Stimulated activated effector memory CD8-positive, alpha-beta T cell treated with anti-CD3 and anti-CD28 coated beads, Interleukin-12 subunit alpha, Interleukin-12 subunit beta, amount 100 ng/mL, for 72 hours (primary cell): ENCODE measurements around the gene ADIPOR2.
A peak's percentile ranks its signal among the peaks of the same experiment; 100 is the strongest.
"Not testable (repeated sequence)": the region's sequence is repeated elsewhere in the genome, so short reads cannot be mapped to it uniquely, and the experiment has no call there.

Experiments
- ATAC-seq: fragments of 150-1000 bp; cut with Tn5 transposase; 2 replicates; pipeline ENCODE4 v1.10.0; 2021
- DNase-seq, 2 donors: peaks; one replicate each; pipeline ENCODE4 v3.0.0; 2021 to 2022; ENCODE audit warnings: low spot score in 2 of 2
- H3K27ac Mint-ChIP-seq: one replicate; pipeline ENCODE4 v1.8.0; 2022; ENCODE audit warnings: mild to moderate bottlenecking, mixed read lengths
- H3K36me3 Mint-ChIP-seq: one replicate; pipeline ENCODE4 v1.8.0; 2022; ENCODE audit warnings: mild to moderate bottlenecking, mixed read lengths
- H3K4me1 Mint-ChIP-seq: one replicate; pipeline ENCODE4 v1.8.0; 2022; ENCODE audit warnings: mixed read lengths
- H3K4me3 Mint-ChIP-seq: one replicate; pipeline ENCODE4 v1.8.0; 2022; ENCODE audit warnings: mild to moderate bottlenecking, mixed read lengths
- H3K9me3 Mint-ChIP-seq: one replicate; pipeline ENCODE4 v1.8.0; 2022; ENCODE audit warnings: mixed read lengths

ADIPOR2 gene

GRCh38 chr12:1691123-1692007 is 495 bp downstream of the ADIPOR2 start:
- H3K4me1 Mint-ChIP-seq: peaks cover 46% of the 10 kb centered on the region
- H3K27ac Mint-ChIP-seq: peak overlapping the region; percentile 97
- H3K36me3 Mint-ChIP-seq: peaks cover 48% of the 10 kb centered on the region
- H3K4me3 Mint-ChIP-seq: peak overlapping the region; percentile 88
- H3K9me3 Mint-ChIP-seq: no peaks in the 10 kb centered on the region
- peak; percentile 52 for ATAC-seq
- DNase-seq: peak; percentile 35 to 77

DNA sequence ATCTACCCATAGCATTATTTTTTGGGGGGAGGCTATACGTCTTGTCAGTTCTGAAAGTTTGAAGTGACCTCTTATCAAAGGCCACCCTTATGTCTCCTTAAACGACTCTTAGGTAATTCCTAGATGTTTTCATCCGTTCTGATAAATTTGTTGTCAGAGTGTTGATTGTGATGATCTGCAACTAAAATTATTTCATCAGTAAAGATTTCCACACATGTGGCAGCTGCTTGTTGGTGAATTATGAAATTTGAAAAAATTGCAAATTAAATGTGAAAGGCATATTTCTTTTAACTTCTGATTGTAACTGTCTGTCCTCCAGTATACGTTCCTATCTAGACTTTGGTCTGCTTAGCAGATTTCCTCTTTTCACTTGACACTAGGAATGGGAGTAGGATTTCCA is 1.4 kb downstream of the ADIPOR2 start:
- DNase-seq: no peak
- Mint-ChIP-seq H3K4me1 (peaks cover 53% of the 10 kb centered on the region), H3K9me3 (no peaks in the 10 kb centered on the region), H3K36me3 (peaks cover 50% of the 10 kb centered on the region), H3K4me3 (peak overlapping the region; percentile 88), H3K27ac (peak overlapping the region; percentile 97)
- no peak for ATAC-seq

GRCh38 chr12:1692895-1693610 is 2.2 kb downstream of the ADIPOR2 start:
- Mint-ChIP-seq H3K27ac (no peak overlapping the region), H3K4me1 (peaks cover 60% of the 10 kb centered on the region), H3K4me3 (peak overlapping the region; percentile 88), H3K36me3 (peaks cover 50% of the 10 kb centered on the region), H3K9me3 (no peaks in the 10 kb centered on the region)
- DNase-seq (peak in 1 of 2 donors; percentile 32), ATAC-seq (no peak)

GRCh38 chr12:1695097-1695496 is 4.2 kb downstream of the ADIPOR2 start:
- not testable (repeated sequence) for ATAC-seq, H3K27ac Mint-ChIP-seq, H3K4me3 Mint-ChIP-seq, H3K9me3 Mint-ChIP-seq
- Mint-ChIP-seq H3K36me3 (peaks cover 50% of the 10 kb centered on the region), H3K4me1 (peaks cover 62% of the 10 kb centered on the region)
- peak in 1 of 2 donors; percentile 41 for DNase-seq

- Mint-ChIP-seq H3K27ac (no peak overlapping the region), H3K4me1 (peaks cover 60% of the 10 kb centered on the region), H3K36me3 (peaks cover 43% of the 10 kb centered on the region), H3K4me3 (no peak overlapping the region), H3K9me3 (no peaks in the 10 kb centered on the region)
- ATAC-seq (no peak), DNase-seq (peak in 1 of 2 donors; percentile 36)
Measured at GRCh38 chr12:1695886-1696670, 5.2 kb downstream of the ADIPOR2 start.

DNA sequence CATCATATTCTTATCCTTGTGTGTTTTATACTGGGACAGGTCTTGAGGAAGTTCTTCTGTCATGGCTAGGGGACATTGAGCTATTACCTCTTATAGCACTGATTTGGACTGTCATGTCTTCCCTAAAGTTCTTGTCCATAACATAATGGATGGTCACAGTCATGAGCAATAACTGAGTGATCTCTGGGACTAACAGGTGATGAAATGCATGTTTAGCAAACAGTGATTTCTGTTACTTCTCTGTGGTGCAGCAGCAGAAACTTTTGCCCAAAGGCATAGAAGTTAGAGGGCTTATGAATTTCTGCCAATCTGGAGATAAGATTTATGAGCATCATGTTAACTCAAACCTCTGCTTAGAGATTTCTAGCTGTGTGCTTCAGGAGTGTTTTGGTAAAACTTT is 5.9 kb downstream of the ADIPOR2 start:
- peaks cover 56% of the 10 kb centered on the region for H3K4me1 Mint-ChIP-seq
- peaks cover 36% of the 10 kb centered on the region for H3K36me3 Mint-ChIP-seq
- ATAC-seq (no peak), DNase-seq (no peak)
- no peaks in the 10 kb centered on the region for H3K9me3 Mint-ChIP-seq
- H3K4me3 Mint-ChIP-seq: no peak overlapping the region
- H3K27ac Mint-ChIP-seq: no peak overlapping the region

DNA sequence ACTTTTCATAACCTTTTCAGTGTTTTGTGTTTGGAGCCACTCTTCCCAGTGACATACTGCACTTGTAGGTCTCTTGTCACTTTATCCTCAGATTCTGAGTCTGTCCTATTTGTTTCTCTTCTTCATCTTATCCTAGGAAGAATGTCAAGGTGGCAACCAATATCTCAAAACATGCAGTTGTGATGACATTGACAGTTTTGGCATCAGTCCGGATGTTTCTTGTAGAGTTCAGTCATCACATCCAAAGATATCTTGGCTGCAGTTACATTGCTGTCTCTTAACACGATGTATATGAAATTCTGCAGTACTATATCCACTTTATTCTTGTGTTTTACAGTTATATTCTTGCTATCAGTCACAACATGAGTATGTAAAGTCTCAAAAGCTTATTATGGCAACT is 6.4 kb downstream of the ADIPOR2 start:
- no peak for DNase-seq
- peaks cover 55% of the 10 kb centered on the region for H3K4me1 Mint-ChIP-seq
- ATAC-seq: no peak
- H3K9me3 Mint-ChIP-seq: no peaks in the 10 kb centered on the region
- peaks cover 31% of the 10 kb centered on the region for H3K36me3 Mint-ChIP-seq
- no peak overlapping the region for H3K4me3 Mint-ChIP-seq
- H3K27ac Mint-ChIP-seq: no peak overlapping the region

DNA sequence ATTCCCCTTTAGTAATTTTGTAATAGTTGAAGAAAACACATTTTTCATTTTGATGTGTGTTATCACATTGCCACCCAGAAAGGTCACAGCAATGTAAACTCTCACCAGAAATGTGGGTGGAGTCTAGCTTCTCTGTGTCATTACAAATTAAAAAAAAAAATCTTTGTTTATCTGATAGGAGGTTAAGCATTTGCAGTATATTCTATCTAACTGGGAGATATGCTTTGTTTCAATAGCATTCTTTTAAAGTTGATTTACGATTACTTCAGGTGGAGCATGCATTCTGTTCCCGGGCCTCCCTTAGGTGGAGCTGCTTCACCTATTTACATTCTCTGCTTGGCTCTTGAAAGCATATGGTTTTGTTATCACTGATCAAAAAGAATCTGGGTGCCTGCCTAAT is 7.8 kb downstream of the ADIPOR2 start:
- Mint-ChIP-seq H3K9me3 (no peaks in the 10 kb centered on the region), H3K4me3 (no peak overlapping the region), H3K27ac (no peak overlapping the region), H3K36me3 (peaks cover 27% of the 10 kb centered on the region), H3K4me1 (peaks cover 52% of the 10 kb centered on the region)
- DNase-seq (no peak), ATAC-seq (no peak)

DNA sequence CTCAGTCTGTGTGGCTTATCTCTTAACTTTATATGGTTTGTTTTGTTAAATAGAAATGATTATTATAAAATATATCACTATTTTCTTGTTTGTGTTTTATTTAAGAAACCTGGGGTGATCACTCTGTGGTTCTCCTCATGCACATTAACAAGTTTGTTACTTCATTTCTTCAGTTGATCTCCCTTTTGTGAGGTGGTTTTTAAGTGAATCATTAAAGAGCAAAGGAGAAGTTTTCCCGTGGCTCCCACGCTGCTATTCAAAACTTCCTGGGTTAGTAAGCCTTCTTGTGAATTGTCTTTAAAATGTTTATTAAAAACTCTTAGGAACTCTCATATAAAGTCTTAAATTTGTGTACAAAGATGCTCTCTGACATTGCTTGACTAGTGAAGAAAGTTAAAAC is 11.8 kb downstream of the ADIPOR2 start:
- peaks cover 47% of the 10 kb centered on the region for H3K4me1 Mint-ChIP-seq

DNA sequence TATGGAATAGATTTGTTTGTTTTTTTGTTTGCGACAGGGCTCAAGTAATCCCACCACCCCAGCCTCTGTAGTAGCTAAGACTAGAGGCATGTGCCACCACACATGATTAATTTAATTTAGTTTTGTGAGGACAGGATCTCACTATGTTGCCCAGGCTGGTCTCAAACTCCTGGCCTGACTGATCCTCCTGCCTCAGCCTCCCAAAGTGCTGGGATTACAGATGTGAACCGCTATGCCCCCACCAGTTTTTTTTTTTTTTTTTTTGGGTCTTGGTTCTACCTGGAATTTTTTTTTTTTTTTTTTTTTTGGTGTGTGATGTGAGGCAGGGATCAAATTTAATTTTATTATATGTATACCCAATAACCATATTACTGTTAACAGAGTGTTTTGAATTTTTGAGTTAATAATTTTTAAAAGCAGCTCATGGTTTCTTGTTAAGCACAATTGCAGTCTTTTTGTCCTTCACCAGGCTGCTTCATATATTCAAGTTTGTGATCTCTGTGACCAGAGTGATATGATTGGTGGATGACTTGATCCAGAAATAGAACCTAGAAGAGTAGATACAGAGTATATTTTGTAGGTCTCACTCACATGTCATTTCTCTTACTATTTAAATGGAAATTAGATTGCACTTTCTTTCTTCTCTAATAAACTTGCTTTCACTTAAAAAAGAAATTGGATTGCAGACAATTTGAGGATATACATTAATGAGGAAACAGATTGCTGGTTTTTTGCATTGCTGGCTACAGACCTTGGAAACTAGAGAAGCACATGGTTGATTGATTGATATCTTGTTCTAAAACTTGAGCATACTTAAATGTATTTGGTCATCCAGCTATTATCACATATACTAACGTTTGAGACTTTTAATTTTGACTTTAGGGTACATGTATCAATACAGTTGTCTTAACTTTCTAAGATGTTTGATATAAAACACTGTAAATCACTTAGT is 13.2 kb downstream of the ADIPOR2 start:
- Mint-ChIP-seq H3K36me3 (peaks cover 14% of the 10 kb centered on the region), H3K4me3 (no peak overlapping the region), H3K4me1 (peaks cover 44% of the 10 kb centered on the region), H3K27ac (no peak overlapping the region), H3K9me3 (no peaks in the 10 kb centered on the region)
- no peak for ATAC-seq
- no peak for DNase-seq

More for the DNA sequence above, 11.8 kb downstream of the ADIPOR2 start:
- DNase-seq (no peak), ATAC-seq (no peak)
- H3K4me3 Mint-ChIP-seq: no peak overlapping the region
- no peaks in the 10 kb centered on the region for H3K9me3 Mint-ChIP-seq
- peaks cover 14% of the 10 kb centered on the region for H3K36me3 Mint-ChIP-seq
- no peak overlapping the region for H3K27ac Mint-ChIP-seq

DNA sequence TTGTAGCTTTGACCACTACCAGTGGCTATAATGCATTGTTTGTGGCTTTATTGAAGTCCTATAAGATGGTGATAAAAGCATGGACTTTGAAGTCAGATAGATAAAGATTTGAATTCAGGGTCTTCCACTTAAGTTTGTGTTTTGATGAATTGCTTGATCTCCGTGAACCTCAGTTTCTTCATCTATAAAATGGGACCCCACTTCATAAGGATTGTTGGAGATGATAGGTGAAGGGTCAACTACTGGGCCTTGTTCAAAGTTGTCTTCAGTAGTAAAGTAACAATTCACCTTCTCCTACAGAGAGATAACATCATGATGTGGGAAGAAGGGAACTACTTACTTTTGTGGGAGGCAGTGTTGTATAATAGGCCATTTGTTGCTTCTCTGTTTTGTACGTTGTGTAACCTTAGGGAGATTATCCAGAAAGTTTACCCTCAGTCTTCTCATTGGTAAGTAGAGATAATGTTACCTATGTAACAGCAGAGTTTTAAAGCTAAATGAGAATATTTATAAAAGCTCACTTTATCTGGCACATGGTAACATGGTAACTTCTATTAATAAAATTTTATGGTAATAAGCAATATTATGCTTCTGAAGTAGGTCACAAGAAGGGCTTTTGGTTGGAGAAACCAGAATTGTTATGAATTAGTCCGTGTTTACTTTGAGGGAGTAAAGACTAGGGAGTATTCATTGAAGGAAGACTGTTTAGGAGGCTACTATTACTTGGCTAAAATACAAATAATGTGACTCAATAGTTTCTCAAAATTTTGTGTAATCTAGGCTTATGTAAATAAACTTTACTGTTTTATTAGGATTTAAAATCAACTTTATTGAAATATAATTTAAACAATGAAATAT is 15.1 kb downstream of the ADIPOR2 start:
- Mint-ChIP-seq H3K36me3 (peaks cover 14% of the 10 kb centered on the region), H3K9me3 (no peaks in the 10 kb centered on the region), H3K27ac (no peak overlapping the region), H3K4me1 (peaks cover 41% of the 10 kb centered on the region), H3K4me3 (no peak overlapping the region)
- ATAC-seq: no peak
- DNase-seq: no peak

GRCh38 chr12:1706632-1706980 is 15.7 kb downstream of the ADIPOR2 start:
- no peak overlapping the region for H3K4me3 Mint-ChIP-seq

DNA sequence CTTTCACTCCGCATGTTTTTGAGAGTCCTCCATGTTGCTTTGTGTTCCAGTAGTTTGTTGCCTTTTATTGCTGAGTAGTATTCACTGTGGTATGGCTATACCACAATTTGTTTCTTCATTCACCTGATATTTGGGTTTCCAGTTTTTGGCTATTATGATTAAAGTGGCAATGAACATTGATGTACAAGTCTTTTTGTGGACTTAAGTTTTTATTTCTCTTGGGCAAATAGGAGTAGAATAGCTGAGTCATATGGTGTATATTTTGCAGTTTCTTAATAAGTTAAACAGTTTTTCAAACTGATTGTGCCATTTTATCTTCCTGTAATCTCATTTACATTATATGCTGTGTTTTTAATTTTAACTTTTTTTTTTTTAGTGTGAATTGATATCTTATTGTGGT is 16.2 kb downstream of the ADIPOR2 start:
- peak overlapping the region; percentile 23 for H3K27ac Mint-ChIP-seq
- no peak for ATAC-seq
- DNase-seq: no peak
- H3K9me3 Mint-ChIP-seq: no peaks in the 10 kb centered on the region
- H3K4me3 Mint-ChIP-seq: no peak overlapping the region
- H3K36me3 Mint-ChIP-seq: peaks cover 14% of the 10 kb centered on the region
- peaks cover 51% of the 10 kb centered on the region for H3K4me1 Mint-ChIP-seq

More at GRCh38 chr12:1706632-1706980, 15.7 kb downstream of the ADIPOR2 start:
- H3K9me3 Mint-ChIP-seq: no peaks in the 10 kb centered on the region
- H3K36me3 Mint-ChIP-seq: peaks cover 14% of the 10 kb centered on the region
- DNase-seq: no peak
- peak overlapping the region; percentile 23 for H3K27ac Mint-ChIP-seq
- H3K4me1 Mint-ChIP-seq: peaks cover 47% of the 10 kb centered on the region
- ATAC-seq: no peak

DNA sequence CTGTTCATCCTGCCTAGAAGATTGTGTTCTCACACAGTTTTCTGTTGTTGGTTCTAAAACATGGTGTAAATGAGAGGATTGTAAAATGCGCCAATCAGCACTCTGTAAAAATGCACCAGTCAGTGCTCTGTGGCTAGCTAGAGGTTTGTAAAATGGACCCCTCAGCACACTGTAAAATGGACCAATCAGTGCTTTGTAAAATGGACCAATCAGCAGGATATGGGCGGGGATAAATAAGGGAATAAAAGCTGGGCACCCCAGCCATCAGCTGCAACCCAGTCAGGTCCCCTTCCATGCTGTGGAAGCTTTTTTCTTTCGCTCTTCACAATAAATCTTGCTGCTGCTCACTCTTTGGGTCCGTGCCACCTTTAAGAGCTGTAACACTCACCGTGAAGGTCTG is 19.1 kb downstream of the ADIPOR2 start:
- H3K4me1 Mint-ChIP-seq: peaks cover 48% of the 10 kb centered on the region
- DNase-seq: not testable (repeated sequence)

More for the DNA sequence above, 19.1 kb downstream of the ADIPOR2 start:
- not testable (repeated sequence) for H3K36me3 Mint-ChIP-seq, H3K27ac Mint-ChIP-seq, H3K9me3 Mint-ChIP-seq, ATAC-seq, H3K4me3 Mint-ChIP-seq
